GM12892 (cell line): ENCODE data around the gene EGF.

ENCODE experiments used
- DNase-seq: peaks from one replicate; pipeline ENCODE4 v3.0.0; 2011; ENCODE audit not compliant: insufficient read length
- FAIRE-seq: peaks from 2 replicates; lab custom pipeline; 2011; peaks lifted over from hg19 to GRCh38; lab: Jason Lieb, UNC
- POLR2A ChIP-seq: IDR thresholded peaks from 2 replicates; pipeline ENCODE4 v1.6.1; 2011; ENCODE audit warnings: low read depth, low read length, control low read depth
- POLR2AphosphoS5 ChIP-seq: IDR thresholded peaks from 2 replicates; pipeline ENCODE4 v1.6.1; 2011; ENCODE audit warnings: low read depth, low read length, control low read depth
- TAF1 ChIP-seq: IDR thresholded peaks from 2 replicates; pipeline ENCODE4 v1.6.1; 2011; ENCODE audit warnings: low read depth, mild to moderate bottlenecking, control low read depth, low read length, borderline replicate concordance

Gene EGF

DNA sequence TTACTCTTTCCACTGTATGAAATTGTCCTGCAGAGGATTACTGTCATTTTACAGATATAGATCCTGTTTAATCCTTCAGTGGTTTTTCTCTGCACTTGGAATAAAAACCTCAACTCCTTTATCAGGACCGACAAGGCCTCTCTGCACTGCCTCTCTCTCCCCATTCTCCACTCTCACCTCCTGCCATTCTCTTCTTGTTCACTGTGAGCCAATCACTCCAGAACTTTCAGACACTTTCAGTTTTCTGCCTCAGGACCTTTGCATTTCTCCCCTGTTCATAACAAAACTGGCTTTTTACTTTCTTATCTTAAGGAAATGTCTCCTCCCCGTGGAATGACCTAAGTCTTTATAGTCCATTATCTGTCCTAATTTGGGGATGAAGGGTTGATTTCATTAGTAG, 148.4 kb downstream of the EGF start:
- TF ChIP-seq TAF1 (no peak), POLR2A (no peak), POLR2AphosphoS5 (no peak)
- FAIRE-seq: no peak
- no peak for DNase-seq
